ENCODE data around the gene SCAMP2.
"Not testable (repeated sequence)": the region's sequence is repeated elsewhere in the genome, so short reads cannot be mapped to it uniquely, and the experiment has no call there.

Gene SCAMP2

DNA sequence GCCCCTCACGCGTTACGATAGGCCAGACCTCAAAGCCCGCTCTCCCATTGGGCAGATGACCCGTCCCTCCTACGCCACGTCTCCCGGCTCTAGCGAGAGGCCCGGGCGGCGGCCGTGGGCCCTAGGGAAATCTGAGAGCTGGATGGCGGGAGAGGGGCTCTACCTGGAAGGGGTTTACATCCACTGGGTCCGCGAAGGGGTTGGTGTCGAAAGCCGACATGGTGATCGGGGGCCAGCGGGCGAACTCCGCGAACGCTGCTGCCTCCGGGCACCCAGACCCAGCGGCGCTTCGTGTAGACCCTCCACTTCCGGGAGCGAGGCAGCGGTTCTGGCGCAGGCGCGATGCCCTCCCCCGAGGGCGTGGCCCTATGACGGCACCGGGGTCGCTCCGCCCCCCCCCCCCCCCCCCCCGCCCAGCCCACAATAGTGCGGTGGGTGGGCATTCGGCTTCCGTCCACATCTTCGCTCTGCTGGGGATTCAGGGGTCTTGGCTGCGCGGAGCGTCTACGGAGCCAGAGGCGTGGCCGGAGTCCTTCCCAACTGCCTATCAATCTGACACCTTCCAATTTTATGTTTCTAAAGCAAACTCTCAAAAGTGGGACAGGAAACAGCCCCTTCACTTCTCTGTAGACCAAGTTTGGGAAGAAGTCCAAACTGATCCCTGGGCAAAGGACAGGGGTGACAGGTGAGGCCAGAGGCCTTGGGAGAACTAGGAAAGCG, at the start of gene SCAMP2:
TSS of gene SCAMP2 (minus strand) at position 330 of the 720 bp plus-strand sequence. CDS start at position 220, 110 bp downstream.
- H3K36me3 Mint-ChIP-seq (ENCODE audit: low read depth) = peaks cover 16% of the 10 kb centered on the region
- ATAC-seq (peak; percentile 96), DNase-seq (peak; percentile 90)
- peaks cover 52% of the 10 kb centered on the region for H3K4me1 Mint-ChIP-seq
- H3K4me3 Mint-ChIP-seq = peak within 1 kb of the TSS; percentile 97
- peak within 1 kb of the TSS; percentile 91 for H3K27ac Mint-ChIP-seq
- H3K9me3 Mint-ChIP-seq = no peaks in the 10 kb centered on the region
- no peaks in the 10 kb centered on the region for H3K27me3 Mint-ChIP-seq

- DNase-seq (no peak), ATAC-seq (no peak)
- Mint-ChIP-seq H3K9me3 (no peaks in the 10 kb centered on the region), H3K27ac (no peak overlapping the region), H3K4me3 (no peak overlapping the region), H3K4me1 (peaks cover 6% of the 10 kb centered on the region), H3K36me3 (ENCODE audit: low read depth) (peaks cover 52% of the 10 kb centered on the region), H3K27me3 (no peaks in the 10 kb centered on the region)
Observed at GRCh38 chr15:74920456-74920855, 47.3 kb upstream of the SCAMP2 start.

DNA sequence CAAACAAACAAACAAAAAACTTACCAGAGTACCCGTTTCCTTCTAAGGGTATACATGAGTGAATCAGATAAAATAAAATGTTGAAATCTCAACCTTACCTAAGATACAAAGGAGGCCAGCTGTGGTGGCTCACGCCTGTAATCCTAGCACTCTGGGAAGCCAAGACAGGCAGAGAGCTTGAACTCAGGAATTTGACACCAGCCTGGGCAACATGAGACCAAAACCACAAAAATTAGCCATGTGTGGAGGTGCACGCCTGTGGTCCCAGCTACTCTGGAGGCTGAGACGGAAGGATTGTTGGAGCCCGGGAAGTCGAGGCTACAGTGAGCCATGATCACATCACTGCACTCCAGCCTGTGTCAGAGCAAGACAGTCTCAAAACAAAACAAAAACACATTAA, 44.5 kb upstream of the SCAMP2 start:
- DNase-seq = no peak
- Mint-ChIP-seq H3K27me3 (no peaks in the 10 kb centered on the region), H3K36me3 (ENCODE audit: low read depth) (peaks cover 60% of the 10 kb centered on the region), H3K9me3 (no peaks in the 10 kb centered on the region), H3K4me3 (no peak overlapping the region), H3K27ac (no peak overlapping the region), H3K4me1 (no peaks in the 10 kb centered on the region)
- ATAC-seq = no peak

- H3K4me3 Mint-ChIP-seq, H3K27me3 Mint-ChIP-seq, H3K27ac Mint-ChIP-seq, H3K9me3 Mint-ChIP-seq, DNase-seq, ATAC-seq, H3K4me1 Mint-ChIP-seq: not testable (repeated sequence)
- peaks cover 38% of the 10 kb centered on the region for H3K36me3 Mint-ChIP-seq (ENCODE audit: low read depth)
Observed at GRCh38 chr15:74913799-74914198, 40.6 kb upstream of the SCAMP2 start.

GRCh38 chr15:74913041-74913440, 39.9 kb upstream of the SCAMP2 start:
- ATAC-seq (no peak), DNase-seq (no peak)
- H3K27ac Mint-ChIP-seq = no peak overlapping the region
- no peaks in the 10 kb centered on the region for H3K4me1 Mint-ChIP-seq
- H3K27me3 Mint-ChIP-seq = no peaks in the 10 kb centered on the region
- no peak overlapping the region for H3K4me3 Mint-ChIP-seq
- peaks cover 36% of the 10 kb centered on the region for H3K36me3 Mint-ChIP-seq (ENCODE audit: low read depth)
- H3K9me3 Mint-ChIP-seq = no peaks in the 10 kb centered on the region

DNA sequence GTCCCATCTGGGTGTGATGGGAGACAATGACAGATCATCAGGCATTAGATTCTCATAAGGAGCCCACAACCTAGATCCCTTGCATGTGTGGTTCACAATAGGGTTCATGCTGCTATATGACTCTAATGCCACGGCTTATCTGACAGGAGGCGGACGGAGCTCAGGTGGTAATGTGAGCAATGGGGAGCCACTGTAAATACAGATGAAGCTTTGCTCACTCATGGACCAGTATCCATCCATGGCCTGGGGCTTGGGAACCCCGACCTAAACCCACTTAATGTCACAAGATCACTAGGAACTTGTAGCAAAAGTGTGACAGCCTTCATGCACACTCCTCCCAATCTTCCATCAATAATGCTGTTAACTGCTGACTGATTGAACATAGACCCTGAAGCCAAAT, 35.5 kb upstream of the SCAMP2 start:
- no peak overlapping the region for H3K27ac Mint-ChIP-seq
- H3K4me1 Mint-ChIP-seq = peaks cover 26% of the 10 kb centered on the region
- peaks cover 28% of the 10 kb centered on the region for H3K36me3 Mint-ChIP-seq (ENCODE audit: low read depth)
- DNase-seq (no peak), ATAC-seq (no peak)
- H3K9me3 Mint-ChIP-seq = no peaks in the 10 kb centered on the region
- H3K27me3 Mint-ChIP-seq = no peaks in the 10 kb centered on the region
- no peak overlapping the region for H3K4me3 Mint-ChIP-seq

DNA sequence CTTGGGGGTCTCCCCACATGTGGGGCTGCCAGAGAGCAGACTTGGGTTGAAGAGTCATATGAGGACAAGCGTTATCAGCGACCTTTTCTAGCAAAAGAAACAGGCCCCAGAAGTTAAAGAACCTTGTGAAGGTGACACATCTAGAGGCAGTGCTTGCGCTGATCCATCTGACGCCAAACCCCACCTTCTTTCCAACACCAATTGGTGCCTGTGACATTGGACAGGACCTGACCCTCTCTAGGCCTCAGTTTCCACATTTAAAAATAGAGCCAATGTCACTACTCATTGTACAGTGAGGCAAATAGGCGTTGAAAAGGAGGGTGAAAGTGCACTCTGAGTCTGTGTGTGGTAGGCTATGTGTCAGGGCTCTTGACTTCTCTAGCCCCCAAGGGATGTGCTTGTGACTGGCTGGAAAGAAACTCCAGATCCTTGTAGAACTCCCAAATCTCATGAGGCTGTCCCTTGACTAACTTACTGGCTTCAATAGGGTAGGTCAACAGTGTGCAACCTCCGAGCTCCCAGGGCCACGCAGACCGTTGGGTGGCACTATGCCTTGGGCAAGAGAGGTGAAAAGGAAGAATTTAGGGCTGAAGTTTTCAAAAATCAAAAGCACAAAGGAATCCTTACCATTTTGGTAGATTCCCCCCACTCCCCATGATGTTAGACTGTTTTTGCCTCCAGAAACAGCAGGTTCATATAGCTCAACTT, 34.2 kb upstream of the SCAMP2 start:
- no peaks in the 10 kb centered on the region for H3K27me3 Mint-ChIP-seq
- H3K27ac Mint-ChIP-seq = peak overlapping the region; percentile 94
- H3K4me1 Mint-ChIP-seq = peaks cover 31% of the 10 kb centered on the region
- peaks cover 27% of the 10 kb centered on the region for H3K36me3 Mint-ChIP-seq (ENCODE audit: low read depth)
- no peaks in the 10 kb centered on the region for H3K9me3 Mint-ChIP-seq
- DNase-seq = no peak
- peak overlapping the region; percentile 94 for H3K4me3 Mint-ChIP-seq
- ATAC-seq = peak; percentile 50

DNA sequence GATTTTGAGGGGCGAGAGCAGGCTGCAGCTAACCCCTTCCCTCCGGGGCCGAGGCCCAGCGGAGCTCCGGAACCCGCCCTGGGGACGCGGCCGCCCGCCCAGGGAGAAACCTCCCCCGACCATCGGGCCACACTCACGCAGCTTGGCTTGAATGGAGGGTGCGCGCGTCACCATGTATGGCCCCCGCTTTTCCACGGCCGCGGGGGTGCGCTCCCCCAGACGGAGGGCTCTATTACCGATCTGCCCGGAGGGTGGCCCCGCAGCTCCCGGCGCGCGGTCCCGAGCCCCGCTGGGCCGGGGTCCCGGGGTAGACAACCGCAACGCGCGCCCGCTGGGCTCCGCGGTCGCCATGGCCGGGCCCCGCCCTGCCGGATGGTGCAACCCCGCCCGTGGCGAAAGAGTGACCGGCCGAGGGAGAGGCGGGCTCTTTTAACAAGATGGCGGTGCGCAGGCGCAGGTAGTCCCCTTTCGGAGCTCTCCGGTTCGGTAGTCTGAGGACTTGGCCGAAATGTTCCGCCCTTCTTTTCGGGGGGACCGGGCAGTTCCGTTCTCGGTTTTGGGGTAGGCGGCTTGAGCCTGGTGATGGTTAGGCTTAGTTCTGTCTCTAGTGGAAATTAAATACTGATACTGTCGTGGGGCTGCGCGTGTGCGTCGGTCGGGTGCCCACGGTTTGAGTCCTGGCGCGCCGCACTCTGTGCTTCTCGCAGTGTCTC, 33.4 kb upstream of the SCAMP2 start, which contains the start of gene FAM219B:
TSS of gene FAM219B (minus strand) at position 402 of the 713 bp plus-strand sequence. CDS start at position 351, 51 bp downstream.
- Mint-ChIP-seq H3K27me3 (no peaks in the 10 kb centered on the region), H3K4me1 (peaks cover 38% of the 10 kb centered on the region), H3K4me3 (peak within 1 kb of the TSS; percentile 94), H3K9me3 (no peaks in the 10 kb centered on the region), H3K27ac (peak within 1 kb of the TSS; percentile 94), H3K36me3 (ENCODE audit: low read depth) (peaks cover 31% of the 10 kb centered on the region)
- ATAC-seq (peak; percentile 81), DNase-seq (peak; percentile 86)

DNA sequence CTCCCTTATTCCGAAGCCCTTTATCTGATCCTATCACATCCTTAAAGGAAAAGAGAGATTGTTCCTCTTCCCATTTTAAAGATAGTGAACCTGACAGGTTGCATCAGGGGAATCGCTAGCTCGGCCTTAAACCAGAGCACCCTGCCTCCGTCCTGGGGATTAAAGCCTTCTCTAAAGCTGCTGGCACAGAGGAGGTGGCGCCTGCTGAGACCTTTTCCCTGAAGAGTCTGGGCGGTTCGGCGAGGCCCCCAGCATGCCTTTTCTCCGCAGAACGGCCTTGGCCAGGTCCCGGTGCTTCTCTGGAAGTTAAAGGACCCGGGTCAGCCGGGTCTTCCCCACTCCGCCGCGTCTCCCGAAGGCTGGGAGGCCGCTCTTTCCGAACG, 32.9 kb upstream of the SCAMP2 start:
- Mint-ChIP-seq H3K27me3 (no peaks in the 10 kb centered on the region), H3K27ac (peak overlapping the region; percentile 68), H3K4me3 (peak overlapping the region; percentile 94), H3K9me3 (no peaks in the 10 kb centered on the region), H3K4me1 (peaks cover 39% of the 10 kb centered on the region), H3K36me3 (ENCODE audit: low read depth) (peaks cover 31% of the 10 kb centered on the region)
- ATAC-seq (peak; percentile 35), DNase-seq (peak; percentile 41)

- no peak for DNase-seq
- H3K4me1 Mint-ChIP-seq = peaks cover 41% of the 10 kb centered on the region
- H3K27me3 Mint-ChIP-seq = no peaks in the 10 kb centered on the region
- H3K36me3 Mint-ChIP-seq (ENCODE audit: low read depth) = peaks cover 40% of the 10 kb centered on the region
- H3K9me3 Mint-ChIP-seq = no peaks in the 10 kb centered on the region
- peak overlapping the region; percentile 5 for H3K4me3 Mint-ChIP-seq
- no peak overlapping the region for H3K27ac Mint-ChIP-seq
- no peak for ATAC-seq
Observed at GRCh38 chr15:74904190-74904805, 31.1 kb upstream of the SCAMP2 start.

- ATAC-seq (no peak), DNase-seq (no peak)
- H3K9me3 Mint-ChIP-seq = no peaks in the 10 kb centered on the region
- H3K36me3 Mint-ChIP-seq (ENCODE audit: low read depth) = peaks cover 37% of the 10 kb centered on the region
- peaks cover 41% of the 10 kb centered on the region for H3K4me1 Mint-ChIP-seq
- H3K4me3 Mint-ChIP-seq = no peak overlapping the region
- H3K27me3 Mint-ChIP-seq = no peaks in the 10 kb centered on the region
- H3K27ac Mint-ChIP-seq = no peak overlapping the region
Observed at GRCh38 chr15:74903676-74904075, 30.5 kb upstream of the SCAMP2 start.

DNA sequence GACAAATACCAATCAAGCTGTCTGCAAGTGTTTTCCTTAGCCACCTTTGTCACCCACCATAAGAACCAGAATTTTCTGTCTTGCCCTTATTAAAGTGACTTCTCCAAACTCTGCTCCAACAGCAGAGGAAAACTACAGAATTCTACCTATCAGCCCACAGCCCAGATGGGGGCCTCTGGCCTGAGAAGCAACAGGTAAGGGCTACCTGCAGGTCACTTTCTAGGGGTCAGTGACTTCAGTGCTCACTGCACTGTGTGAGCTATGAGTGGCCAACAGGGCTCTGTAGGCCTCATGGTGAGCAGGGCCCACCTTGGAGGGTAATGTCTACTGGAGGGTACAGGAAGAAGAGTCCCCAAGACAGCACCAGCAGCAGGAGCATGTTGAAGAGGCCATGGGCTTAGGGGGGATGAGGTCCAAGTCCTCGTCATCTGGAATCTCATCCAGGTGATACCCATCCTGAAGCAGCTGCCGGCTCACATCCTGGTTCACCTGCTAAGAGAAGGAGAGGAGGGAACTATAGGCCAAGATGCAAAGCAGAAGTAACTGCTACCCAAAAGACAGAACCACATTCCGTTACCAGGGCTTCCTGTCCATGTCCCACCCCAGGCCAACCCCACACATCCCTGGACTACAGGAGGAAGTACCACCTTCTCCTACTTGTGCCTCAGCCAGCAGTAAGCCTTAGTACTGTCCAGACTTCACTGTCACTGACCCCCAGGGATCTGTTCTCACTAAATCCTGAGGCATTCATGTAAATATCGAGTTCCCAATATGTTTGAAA, 29.3 kb upstream of the SCAMP2 start:
- no peak overlapping the region for H3K27ac Mint-ChIP-seq
- ATAC-seq (no peak), DNase-seq (no peak)
- H3K27me3 Mint-ChIP-seq = no peaks in the 10 kb centered on the region
- H3K4me1 Mint-ChIP-seq = peaks cover 37% of the 10 kb centered on the region
- H3K4me3 Mint-ChIP-seq = no peak overlapping the region
- peaks cover 34% of the 10 kb centered on the region for H3K36me3 Mint-ChIP-seq (ENCODE audit: low read depth)
- H3K9me3 Mint-ChIP-seq = no peaks in the 10 kb centered on the region

- Mint-ChIP-seq H3K4me3 (no peak overlapping the region), H3K27ac (no peak overlapping the region), H3K36me3 (ENCODE audit: low read depth) (peaks cover 33% of the 10 kb centered on the region), H3K27me3 (no peaks in the 10 kb centered on the region), H3K9me3 (no peaks in the 10 kb centered on the region), H3K4me1 (peaks cover 29% of the 10 kb centered on the region)
- DNase-seq = peak; percentile 65
- peak; percentile 21 for ATAC-seq
Observed at GRCh38 chr15:74901612-74902063, 28.5 kb upstream of the SCAMP2 start.

GRCh38 chr15:74897300-74897701, 24.1 kb upstream of the SCAMP2 start:
- Mint-ChIP-seq H3K4me1 (peaks cover 28% of the 10 kb centered on the region), H3K27ac (no peak overlapping the region)

More at GRCh38 chr15:74897300-74897701, 24.1 kb upstream of the SCAMP2 start:
- peaks cover 35% of the 10 kb centered on the region for H3K36me3 Mint-ChIP-seq (ENCODE audit: low read depth)
- no peak overlapping the region for H3K4me3 Mint-ChIP-seq
- ATAC-seq (no peak), DNase-seq (no peak)
- H3K27me3 Mint-ChIP-seq = no peaks in the 10 kb centered on the region
- no peaks in the 10 kb centered on the region for H3K9me3 Mint-ChIP-seq

Data from activated naive CD8-positive, alpha-beta T cell treated with anti-CD3 and anti-CD28 coated beads, Interleukin-2, amount 50 U/mL, for 24 hours (primary cell).